ENCODE data around the gene SELE. TPM values are rescaled to one million over a fixed set of nuclear protein-coding genes. Genes with fewer than 3 reads are reported as not detected.

SELE gene
- total RNA-seq, 6 donors from 2014 or later: 0.20 to 8.5 (median 0.34) TPM; not detected in 1

GRCh38 chr1:169741666-169742394 lies 8.0 kb upstream of the SELE start:
- Histone ChIP-seq H3K27ac (peak overlapping the region in 1 of 4 donors; percentile 7), H3K4me1 (peaks cover 0 to 5% (median 2%) of the 10 kb centered on the region in 4 donors), H3K27me3 (no peaks in the 10 kb centered on the region), H3K36me3 (no peaks in the 10 kb centered on the region), H3K9me3 (no peaks in the 10 kb centered on the region), H3K4me3 (no peak overlapping the region)
- 65 to 70% methylated on average over 6 of the region's 6 CpGs for WGBS, 2 donors
- no peak for TF ChIP-seq POLR2A (IDR thresholded peaks at IDR 0.05)
- no peak for TF ChIP-seq POLR2AphosphoS5 (IDR thresholded peaks at IDR 0.05)
- TF ChIP-seq, protein P1, sequence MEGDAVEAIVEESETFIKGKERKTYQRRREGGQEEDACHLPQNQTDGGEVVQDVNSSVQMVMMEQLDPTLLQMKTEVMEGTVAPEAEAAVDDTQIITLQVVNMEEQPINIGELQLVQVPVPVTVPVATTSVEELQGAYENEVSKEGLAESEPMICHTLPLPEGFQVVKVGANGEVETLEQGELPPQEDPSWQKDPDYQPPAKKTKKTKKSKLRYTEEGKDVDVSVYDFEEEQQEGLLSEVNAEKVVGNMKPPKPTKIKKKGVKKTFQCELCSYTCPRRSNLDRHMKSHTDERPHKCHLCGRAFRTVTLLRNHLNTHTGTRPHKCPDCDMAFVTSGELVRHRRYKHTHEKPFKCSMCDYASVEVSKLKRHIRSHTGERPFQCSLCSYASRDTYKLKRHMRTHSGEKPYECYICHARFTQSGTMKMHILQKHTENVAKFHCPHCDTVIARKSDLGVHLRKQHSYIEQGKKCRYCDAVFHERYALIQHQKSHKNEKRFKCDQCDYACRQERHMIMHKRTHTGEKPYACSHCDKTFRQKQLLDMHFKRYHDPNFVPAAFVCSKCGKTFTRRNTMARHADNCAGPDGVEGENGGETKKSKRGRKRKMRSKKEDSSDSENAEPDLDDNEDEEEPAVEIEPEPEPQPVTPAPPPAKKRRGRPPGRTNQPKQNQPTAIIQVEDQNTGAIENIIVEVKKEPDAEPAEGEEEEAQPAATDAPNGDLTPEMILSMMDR (IDR thresholded peaks at IDR 0.05): no peak
- ATAC-seq (ENCODE audit: low FRiP score in 2 of 2) (peak; percentile 65 to 77), DNase-seq (peak in 1 of 2 donors; percentile 55)

GRCh38 chr1:169739980-169740379 lies 6.1 kb upstream of the SELE start:
- H3K9me3 ChIP-seq: no peaks in the 10 kb centered on the region
- no peak for ATAC-seq (ENCODE audit: low FRiP score in 2 of 2)
- no peak overlapping the region for H3K4me3 ChIP-seq
- TF ChIP-seq POLR2A (IDR thresholded peaks at IDR 0.05): no peak
- TF ChIP-seq, protein P1 (IDR thresholded peaks at IDR 0.05): no peak
- no peak for TF ChIP-seq POLR2AphosphoS5 (IDR thresholded peaks at IDR 0.05)
- WGBS, 2 donors: 50 to 57% methylated on average over 5 of the region's 5 CpGs
- peaks cover 0 to 5% (median 2%) of the 10 kb centered on the region in 4 donors for H3K4me1 ChIP-seq
- no peaks in the 10 kb centered on the region for H3K36me3 ChIP-seq
- no peak for DNase-seq
- no peaks in the 10 kb centered on the region for H3K27me3 ChIP-seq
- H3K27ac ChIP-seq: no peak overlapping the region

- Histone ChIP-seq H3K4me3 (no peak overlapping the region), H3K27me3 (no peaks in the 10 kb centered on the region), H3K27ac (no peak overlapping the region), H3K4me1 (peaks cover 0 to 6% (median 0%) of the 10 kb centered on the region in 4 donors), H3K36me3 (no peaks in the 10 kb centered on the region), H3K9me3 (no peaks in the 10 kb centered on the region)
- TF ChIP-seq, protein P1 (IDR thresholded peaks at IDR 0.05): no peak
- TF ChIP-seq POLR2A (IDR thresholded peaks at IDR 0.05) (no peak), EP300 (IDR thresholded peaks at IDR 0.05) (no peak), POLR2AphosphoS5 (IDR thresholded peaks at IDR 0.05) (no peak)
- ATAC-seq (ENCODE audit: low FRiP score in 2 of 2) (no peak), DNase-seq (no peak)
- 87% methylated on average over 4 of the region's 4 CpGs for WGBS, 2 donors
These were observed 2.4 kb downstream of the SELE start for GRCh38 chr1:169731446-169731845.

DNA sequence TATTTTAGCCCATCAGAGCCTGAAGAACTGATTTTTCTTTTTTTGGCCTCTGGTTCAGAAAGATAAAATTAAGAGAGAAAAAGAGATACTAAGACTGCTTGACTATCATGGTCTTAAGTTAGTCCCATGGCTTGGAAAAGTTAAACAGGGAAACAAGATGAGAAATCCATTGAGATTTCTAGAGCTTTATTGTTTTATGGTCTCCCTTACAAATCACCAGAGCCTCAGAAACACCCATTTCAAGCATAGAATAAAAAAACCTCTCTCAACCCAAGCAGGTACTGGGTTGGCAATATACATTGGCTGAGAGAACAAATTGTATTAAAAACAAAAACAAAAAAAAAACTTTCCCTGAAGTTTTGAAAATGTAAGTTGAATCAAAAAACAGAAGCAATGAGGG lies 3.9 kb downstream of the SELE start:
- H3K4me3 ChIP-seq: no peak overlapping the region
- DNase-seq (no peak), ATAC-seq (ENCODE audit: low FRiP score in 2 of 2) (no peak)
- peaks cover 0 to 6% (median 0%) of the 10 kb centered on the region in 4 donors for H3K4me1 ChIP-seq
- H3K27me3 ChIP-seq: no peaks in the 10 kb centered on the region
- no peaks in the 10 kb centered on the region for H3K9me3 ChIP-seq
- H3K36me3 ChIP-seq: no peaks in the 10 kb centered on the region
- H3K27ac ChIP-seq: no peak overlapping the region
- TF ChIP-seq EP300 (IDR thresholded peaks at IDR 0.05) (no peak), POLR2A (IDR thresholded peaks at IDR 0.05) (no peak), POLR2AphosphoS5 (IDR thresholded peaks at IDR 0.05) (no peak)
- TF ChIP-seq, protein P1 (IDR thresholded peaks at IDR 0.05): no peak

DNA sequence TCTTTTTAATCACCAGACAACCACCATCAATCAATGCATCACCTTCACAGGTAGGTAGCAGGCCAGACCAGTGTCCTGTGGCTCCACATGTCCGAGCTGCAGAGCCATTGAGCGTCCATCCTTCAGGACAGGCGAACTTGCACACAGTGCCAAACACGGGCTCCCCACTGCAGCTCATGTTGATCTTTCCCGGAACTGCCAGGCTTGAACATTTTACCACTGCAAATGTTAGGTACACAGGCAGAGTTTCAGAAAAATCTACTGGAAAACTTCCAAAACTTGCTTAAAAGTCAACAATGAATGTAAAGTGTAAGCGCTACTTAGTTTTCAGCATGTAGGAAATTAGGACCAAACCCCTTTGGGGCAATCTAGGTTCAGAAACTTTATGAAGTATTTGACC lies 6.6 kb downstream of the SELE start:
- ATAC-seq (ENCODE audit: low FRiP score in 2 of 2) (no peak), DNase-seq (peak in 1 of 2 donors; percentile 24)
- H3K4me1 ChIP-seq: peaks cover 0 to 6% (median 0%) of the 10 kb centered on the region in 4 donors
- TF ChIP-seq POLR2A (IDR thresholded peaks at IDR 0.05) (no peak), POLR2AphosphoS5 (IDR thresholded peaks at IDR 0.05) (no peak), EP300 (IDR thresholded peaks at IDR 0.05) (no peak)
- TF ChIP-seq, protein P1 (IDR thresholded peaks at IDR 0.05): no peak
- no peak overlapping the region for H3K27ac ChIP-seq
- H3K36me3 ChIP-seq: no peaks in the 10 kb centered on the region
- 78 to 80% methylated on average over 6 of the region's 6 CpGs for WGBS, 2 donors
- no peaks in the 10 kb centered on the region for H3K27me3 ChIP-seq
- no peak overlapping the region for H3K4me3 ChIP-seq
- no peaks in the 10 kb centered on the region for H3K9me3 ChIP-seq

Data from upper lobe of left lung (tissue), 6 donors.